HG02678 (cell line): ENCODE results near the gene SLC12A7.
"Not testable (repeated sequence)": the region's sequence is repeated elsewhere in the genome, so short reads cannot be mapped to it uniquely, and the experiment has no call there.

Source experiments
- ATAC-seq: cut with Tn5 transposase; IDR thresholded peaks from one replicate; pipeline ENCODE4 v1.9.1; 2021; ENCODE audit warnings: mild to moderate bottlenecking, moderate library complexity; ENCODE audit not compliant: unreplicated experiment

SLC12A7 gene

DNA sequence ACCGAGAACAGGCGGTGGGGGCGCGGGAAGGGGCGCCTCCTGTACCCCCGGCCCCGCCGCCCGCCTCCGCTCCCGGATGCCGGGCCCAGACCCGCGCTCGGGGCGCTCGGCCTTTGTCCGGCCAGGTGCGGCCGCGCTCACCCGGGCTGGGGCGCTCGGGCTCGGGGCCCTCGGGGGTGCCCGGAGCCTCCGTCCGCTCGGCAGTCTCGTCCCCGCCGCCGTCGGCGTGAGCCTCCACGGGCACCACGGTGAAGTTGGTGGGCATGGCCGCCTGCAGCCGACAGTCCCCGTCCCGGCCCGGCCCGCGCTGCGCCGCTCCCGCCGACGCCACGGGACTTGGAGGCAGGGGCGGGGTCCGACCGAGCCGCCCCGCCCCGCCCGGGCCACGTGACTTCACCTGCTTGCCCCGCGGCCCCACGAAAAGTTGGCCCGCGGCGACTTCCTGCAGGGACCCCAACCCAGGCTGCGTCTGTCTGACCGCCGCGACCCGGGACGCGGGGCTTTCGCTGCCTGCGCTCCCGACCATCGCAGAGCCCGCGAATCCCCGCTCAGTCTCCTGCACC is at the start of gene SLC12A7:
SLC12A7 (minus strand) TSS at position 337 of the 563 bp plus-strand sequence; CDS start at position 265, 72 bp downstream.
- ATAC-seq: peak; percentile 60

DNA sequence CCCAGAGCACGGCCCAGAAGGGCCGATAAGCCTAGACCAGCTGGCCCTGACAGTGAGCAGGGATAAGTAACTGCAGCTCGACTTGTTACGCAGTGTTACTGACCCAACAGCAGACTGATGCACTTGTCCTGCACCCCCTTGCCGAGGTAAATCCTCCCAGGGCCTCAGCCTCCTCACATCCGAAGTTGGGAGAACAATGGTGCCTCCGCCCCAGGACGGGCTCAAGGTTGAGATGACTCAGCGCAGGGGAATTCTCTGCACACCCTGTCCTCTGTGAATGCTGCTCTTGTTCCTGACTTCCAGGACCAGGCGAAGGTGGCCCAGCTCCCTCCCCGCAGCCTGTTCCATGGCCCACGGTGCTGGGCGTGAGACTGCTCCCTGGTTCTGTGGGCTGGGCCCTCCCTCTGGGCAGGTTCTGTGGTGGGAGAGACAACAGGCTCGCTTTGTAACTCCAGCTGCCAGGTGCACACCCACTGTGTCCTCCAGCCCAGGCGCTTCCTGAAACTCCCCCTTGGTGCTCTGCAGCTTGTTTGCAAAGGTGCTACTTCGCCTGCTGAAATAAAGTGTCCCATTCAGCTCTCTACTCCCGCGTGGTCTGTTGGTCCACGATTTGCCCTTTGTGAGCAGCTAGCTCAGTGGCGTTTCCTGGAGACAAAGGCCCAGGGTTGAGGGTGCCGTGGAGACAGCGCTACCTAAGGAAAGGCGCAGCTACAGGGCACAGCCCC is 49.4 kb upstream of the SLC12A7 start:
- no peak for ATAC-seq

DNA sequence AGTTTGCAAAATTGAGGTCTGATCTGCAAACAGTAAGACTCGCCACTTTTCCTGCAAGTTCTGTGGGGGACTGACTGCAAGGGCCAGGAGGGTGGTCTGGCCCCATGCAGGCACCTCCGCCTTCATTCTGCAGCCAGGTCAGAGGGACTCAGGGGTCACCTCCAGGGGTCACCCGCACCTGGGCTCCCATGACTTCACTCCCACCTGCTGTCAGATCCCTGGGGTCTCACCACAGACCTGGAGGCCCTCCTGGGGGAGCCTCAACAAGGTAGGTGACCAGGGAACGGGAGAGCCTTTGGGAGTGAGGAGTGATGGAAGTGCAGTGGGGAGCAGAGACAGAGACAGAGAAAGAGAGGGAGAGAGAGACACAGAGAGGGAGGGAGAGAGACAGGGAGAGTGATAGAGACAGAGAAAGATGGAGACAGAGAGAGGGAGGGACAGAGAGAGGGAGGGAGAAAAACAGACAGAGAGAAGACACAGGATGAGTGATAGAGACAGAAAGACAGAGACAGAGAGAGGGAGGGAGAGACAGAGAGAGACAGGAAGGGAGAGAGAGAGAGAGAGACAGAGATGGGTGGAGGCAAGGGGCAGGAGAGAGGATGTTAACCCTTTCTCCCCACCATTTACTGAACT is 48.0 kb upstream of the SLC12A7 start:
- ATAC-seq: no peak

DNA sequence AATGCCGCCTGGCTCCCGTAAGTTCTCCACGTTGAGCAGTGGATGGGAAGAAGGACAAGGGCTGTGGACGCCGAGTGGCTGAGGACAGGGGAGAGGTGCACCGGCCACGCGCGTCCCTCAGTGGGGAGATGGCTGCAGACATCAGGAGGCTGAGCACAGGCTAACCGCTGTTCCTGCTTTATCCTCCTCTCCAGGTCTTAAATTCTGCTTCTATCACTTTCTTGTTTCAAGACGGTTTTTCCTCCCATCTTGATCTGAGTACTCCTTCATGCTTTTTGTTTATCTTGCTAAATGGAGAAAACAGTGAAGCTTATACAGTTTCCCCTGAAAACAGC is 47.4 kb upstream of the SLC12A7 start:
- ATAC-seq: no peak

DNA sequence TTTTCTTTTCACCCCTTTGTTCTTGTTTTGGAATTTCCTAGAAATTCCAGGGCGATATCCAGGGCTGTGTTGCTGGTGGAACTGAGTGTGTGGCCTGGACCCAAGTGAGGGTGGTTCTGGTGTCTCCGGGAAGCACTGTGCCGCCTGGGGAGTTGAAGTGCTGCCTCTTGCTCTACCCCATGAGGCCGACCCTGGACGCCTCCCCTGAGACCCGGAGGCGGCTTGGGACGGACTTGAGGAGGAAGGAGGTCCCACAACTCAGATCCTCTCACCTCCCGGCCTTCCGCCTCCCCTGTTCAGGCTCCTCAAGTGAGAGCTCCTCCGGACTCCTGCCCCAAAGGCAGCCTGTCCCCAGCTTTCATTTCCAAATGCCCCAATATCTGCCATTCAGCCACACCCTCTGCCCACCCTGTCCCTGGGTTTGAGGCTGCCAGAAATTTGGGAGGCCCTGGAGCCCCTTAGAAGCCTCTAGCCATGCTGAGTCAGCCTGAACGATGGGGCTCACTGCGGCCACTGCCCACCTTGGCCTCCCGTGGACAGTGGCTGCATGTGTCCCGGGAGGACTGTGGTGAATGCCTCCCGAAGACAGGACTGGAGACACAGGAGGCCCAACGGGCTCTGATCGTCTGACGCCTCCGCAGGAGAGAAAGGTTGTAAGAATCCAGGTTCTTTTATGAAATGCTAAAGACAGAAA is 46.9 kb upstream of the SLC12A7 start:
- ATAC-seq: no peak

DNA sequence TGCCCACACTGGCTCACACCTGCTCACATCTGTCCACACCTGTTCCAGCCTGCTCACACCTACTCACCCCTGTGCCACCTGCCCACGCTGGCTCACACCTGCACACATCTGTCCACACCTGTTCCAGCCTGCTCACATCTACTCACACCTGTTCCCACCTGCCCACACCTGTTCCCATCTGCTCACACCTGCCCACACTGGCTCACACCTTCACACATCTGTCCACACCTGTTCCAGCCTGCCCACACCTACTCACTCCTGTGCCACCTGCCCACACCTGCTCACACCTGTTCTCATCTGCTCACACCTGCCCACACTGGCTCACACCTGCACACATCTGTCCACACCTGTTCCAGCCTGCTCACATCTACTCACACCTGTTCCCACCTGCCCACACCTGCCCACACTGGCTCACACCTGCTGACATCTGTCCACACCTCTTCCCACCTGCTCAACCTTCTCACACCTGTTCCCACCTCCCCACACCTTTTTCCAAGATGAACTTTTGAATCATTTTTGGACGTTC is 45.7 kb upstream of the SLC12A7 start:
- not testable (repeated sequence) for ATAC-seq

DNA sequence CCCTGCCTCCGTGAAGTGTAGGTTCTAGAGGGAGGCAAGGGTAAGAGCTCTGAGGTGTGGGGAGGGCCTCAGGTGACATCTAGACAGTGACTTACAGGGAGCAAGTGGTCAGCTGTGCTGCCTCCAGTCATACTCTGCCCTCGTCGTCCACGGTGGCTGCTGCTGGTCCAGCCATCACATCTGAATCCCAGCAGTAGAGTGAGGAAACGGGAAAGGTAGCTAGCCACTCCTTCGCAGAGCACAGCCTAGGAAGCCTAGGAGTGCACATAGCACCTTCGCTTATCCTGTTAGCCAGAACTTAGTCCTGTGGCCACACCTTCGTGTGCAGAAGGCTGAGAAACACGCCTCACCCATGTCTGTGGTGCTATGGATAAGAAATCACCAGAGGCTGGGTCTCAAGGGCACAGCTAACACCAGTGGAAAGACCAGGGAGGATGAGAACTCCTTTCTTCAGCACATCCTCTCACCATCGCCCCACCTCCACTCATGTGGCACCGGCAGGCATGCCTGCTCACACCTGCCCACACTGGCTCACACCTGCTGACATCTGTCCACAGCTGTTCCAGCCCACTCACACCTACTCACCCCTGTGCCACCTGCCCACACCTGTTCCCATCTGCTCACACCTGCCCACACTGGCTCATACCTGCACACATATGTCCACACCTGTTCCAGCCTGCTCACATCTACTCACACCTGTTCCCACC is 45.0 kb upstream of the SLC12A7 start:
- no peak for ATAC-seq

DNA sequence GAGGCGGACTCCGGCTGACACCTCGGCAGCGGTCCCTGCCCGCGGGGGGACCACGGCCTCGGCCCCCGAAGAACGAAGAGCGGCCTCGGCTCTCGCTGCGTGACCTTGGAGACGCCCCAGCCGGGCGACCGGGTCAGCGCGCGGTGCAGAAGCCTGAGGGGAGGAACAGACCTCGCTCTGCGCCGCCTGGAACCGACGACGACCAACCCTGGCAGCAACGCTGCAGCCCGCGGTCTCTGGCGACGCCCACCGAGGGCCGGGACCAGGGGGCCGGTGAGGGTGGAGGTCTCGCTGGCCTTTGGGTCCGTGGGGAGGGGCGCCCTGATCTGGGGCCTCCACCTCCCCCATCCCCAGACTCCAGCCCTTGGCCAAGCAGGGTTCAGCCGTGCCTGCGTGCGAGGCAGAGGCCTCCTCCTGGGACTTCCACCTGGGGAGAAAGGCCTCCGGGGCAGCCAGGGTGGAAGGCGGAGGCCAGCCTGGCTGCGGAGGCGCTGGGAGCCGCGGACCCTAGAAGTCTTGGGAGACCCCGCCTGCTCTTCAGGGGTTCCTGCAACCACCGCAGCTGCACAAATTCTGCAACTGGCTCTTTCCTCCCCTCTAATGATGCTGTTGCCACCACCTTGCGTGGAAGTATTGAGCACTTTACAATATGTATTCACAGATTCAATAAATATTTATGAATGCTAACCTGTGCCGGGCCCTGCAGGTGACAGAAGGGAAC is 44.3 kb upstream of the SLC12A7 start:
- ATAC-seq: no peak

DNA sequence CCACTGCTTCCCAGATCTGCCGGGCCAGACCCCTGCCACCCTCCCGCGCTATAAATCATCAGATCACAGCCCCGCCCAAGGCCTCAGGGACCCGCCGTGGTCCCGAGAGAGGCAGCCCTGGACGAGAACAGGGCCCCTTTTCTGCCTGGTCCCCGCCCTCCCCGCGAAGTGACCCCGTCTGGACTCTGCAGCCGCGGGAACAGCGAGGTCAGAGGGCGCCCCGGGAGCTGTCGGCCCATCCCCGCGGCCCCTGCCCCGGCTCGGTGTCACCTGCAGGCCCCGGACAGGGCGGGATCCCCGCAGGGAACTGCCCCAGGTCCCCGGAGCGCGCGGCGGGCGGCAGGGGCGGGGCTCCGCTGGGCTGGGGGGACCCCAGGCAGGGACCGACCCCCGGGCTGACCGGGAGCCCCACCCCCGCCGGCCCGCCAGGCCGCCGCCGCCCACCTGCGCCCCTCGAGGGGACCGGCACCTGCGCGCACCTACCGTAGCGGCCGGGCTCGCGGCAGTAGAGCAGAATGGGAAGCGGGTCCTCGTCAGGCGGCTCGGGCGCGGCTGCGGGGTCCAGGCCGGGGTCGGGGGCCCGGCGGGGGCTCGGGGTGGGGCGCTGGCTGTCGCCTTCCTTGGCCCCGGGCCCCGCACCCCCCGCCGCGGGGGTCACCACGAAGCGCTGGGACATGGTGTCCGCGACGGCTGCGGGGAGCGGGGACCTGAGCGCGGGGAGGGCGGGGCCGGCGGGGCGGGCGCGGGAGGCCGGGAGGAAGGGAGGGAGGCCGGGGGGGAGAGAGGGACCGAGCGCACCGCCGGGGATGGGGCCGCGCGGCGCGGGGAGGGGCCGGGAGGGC is 43.5 kb upstream of the SLC12A7 start:
- no peak for ATAC-seq

DNA sequence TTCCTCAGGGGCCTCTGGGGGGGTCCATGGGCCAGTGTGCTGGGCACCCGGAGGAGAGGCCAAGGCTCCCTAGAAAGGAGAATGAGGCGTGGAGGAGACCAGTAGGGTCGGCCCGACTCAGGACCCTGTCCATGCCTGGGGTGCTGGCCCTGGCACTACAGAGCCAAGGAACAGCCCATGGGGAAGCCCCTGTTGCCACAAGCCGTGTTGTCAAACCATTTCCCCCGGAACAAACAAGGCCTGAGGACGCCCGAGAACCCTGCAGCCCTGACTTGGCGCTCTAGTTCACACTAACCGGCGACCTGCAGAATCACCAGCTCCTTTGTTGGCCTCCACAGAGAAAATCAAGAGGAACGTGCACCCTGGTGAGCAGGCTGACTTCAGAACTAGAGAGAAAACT is 41.6 kb upstream of the SLC12A7 start:
- ATAC-seq: no peak

DNA sequence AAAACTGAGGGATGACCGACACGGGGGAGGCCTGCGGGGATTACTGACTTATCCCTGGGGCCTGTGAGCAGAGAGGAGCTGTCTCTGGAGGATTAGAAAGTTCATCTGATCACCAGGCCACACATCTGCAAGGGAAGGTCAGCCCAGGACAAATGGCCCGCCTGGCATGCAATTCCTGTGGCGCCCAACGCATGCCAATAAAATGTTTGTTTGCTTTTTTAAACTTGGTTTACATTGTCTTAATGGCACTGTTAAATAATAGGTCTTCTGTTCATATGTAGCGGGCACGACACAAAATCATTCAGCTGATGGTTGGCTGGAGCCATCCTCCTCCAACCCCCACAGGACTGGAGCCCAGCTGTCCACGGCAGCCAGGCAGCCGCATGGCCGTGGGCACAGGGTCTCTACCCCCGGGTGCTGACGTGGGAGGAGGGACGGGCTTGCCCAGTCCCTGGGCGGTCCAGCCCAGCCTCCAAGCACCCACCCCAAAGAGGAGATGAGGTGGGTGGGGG is 41.0 kb upstream of the SLC12A7 start:
- no peak for ATAC-seq

DNA sequence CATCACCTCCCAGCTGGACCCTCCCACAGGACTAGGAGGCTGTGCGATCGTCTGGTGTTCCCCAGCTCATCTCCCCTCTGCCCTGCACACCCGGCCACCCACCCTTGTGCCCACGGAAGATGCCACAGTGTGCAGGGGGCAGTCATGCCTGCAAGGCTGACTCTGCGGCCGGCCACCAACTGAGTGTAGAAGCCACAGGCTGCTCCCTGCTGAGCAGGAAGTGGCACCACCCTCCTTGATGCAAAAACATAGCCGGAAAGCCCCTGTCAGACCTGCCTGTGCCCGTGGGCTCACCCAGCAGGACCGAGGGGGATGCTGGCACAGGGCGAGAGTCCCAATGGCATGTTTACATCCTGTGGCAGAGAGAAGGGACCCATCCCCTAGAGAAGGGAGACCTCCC is 40.3 kb upstream of the SLC12A7 start:
- no peak for ATAC-seq

DNA sequence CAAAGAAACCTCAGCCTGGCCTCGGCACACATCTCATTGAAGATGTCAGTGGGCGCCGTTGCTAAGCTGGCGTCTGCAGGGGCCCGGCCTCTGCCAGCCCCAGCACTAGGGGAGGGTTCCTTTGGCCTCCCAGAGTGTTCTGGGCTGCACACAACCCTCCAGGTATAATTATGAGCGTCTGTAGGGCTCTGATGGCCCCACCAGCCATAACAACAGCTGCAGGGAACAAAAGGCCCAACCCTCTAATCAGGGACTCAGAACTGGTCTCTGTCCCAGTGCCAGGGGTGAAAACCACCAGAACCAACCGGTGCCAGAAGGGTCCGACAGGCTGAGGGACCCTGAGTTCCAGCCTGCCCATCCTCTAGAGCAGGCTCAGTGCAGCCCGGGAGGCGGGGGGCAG is 39.5 kb upstream of the SLC12A7 start:
- ATAC-seq: no peak

DNA sequence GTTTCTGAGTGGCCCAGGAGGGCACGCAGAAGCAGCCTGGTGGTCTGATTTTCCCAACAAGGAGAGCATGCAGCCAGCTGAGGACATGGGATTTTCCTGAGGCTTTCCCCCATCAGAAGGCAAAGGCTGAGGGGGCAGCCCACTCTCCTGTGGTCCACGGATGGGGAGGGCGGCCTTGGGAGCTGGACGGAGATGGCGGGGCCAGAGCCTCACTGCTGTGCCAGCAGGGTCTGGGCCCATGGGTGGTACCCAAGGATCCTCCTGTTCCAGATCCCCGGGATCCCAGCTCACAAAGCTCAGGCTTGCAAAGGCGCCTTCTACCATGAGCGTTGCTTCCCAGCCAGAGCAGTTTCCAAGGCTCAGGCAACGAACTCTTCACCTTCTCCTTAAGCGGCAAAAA is 39.0 kb upstream of the SLC12A7 start:
- no peak for ATAC-seq

DNA sequence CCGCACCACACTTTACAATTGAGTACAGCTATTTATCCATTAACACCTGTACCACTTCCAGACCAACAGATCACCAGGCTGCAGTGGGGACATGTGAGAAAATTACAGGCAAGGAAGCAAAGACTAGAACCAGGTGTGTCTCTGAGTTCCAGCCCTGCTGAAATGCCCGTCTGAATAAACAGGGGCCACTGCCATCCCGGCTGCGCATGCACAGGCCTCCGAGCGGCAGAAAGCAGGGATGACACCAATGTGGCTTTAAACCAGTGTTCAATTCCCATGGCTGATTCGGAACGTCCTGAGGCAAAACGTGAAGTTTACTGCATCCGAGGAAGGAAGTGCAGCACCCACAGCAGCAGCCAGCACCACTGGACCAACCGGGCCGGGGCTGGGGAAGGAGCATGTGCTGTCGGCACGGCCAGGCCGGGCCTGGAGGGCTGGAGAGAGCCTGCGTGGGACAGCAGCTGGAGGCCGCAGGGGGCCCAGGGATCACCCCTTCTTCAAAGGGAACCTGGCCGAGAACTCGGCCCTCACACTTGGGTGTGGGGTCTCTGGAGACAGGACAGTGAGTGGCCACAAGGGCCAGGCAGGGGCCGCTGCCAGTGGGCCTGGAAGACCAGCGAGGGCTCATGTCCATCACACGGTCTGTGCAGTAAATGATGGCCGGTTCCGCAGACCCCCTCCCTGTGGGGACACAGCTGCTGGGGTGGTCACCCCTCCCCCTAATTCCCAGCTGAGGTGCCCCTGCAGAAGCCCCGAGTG is 33.0 kb upstream of the SLC12A7 start:
- ATAC-seq: no peak

DNA sequence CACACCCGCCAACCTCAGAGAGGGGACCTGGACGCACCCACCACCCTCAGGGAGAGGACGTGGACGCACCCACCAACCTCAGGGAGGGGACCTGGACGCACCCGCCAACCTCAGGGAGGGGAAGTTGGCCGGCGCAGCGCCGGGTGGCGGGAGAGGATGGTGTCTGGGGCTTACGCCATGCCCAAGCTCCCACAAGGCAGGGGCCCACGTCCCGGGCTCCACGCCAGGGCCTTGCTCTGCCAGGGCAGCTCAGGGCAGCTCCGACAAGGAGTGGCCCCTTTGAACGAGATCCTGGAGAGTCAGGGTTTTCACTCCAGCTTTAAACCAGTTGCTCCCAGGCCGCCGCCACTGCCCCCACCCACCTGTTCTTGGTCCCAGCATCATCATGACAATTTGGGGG is 32.2 kb upstream of the SLC12A7 start:
- ATAC-seq: no peak

DNA sequence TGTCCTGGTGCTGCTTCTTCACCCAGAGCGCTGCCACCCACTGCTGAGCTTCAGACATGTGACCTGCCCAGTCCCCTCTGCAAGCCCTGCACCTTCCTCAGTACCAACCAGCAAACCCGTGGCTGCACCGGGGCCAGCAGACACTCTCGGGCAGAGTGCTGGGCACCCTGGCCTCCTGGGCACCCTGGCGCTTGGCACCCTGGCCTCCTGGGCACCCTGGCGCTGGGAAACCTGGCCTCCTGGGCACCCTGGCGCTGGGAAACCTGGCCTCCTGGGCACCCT is 31.7 kb upstream of the SLC12A7 start:
- ATAC-seq: no peak

DNA sequence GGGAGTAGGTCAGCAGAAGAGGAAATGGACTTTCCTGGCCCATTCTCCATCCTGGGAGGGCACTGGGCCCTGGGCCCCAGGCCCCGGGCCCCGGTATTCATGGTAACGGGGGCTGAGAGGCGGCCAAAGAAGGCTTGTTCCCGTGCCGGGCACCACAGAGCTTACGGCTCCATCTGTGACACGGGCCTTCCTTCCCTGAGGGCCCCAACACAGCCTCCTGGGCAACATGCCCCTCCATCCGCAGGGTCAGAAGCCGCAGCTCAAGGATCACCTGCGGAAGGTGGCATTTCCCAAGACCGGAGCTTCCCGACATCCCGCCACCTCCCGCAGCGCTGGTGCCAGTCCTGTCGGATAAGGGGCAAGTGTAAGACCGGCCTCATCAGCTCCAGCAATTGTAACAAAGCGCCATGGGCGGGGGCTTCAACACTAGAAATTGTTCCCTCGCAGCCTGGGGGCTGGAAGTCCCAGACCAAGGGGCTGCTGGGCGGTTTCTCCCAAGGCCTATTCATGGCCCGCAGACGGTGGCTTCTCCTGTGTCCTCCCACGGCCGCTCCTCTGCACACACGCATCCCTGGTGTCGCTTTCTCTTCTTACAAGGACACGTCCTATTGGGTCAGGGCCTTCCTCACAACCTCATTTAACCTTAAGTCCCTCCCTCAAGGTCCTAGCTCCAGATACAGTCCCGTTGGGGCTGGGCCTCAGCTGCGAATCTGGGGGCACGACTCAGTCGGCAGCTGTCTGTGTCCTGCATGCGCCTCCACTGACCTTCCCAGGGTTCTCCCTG is 31.2 kb upstream of the SLC12A7 start:
- no peak for ATAC-seq
